CD4-positive, alpha-beta T cell (primary cell): ENCODE data around the gene INSR. TPM values are rescaled to one million over a fixed set of nuclear protein-coding genes. Genes with fewer than 3 reads are reported as not detected.

Experiments
- ATAC-seq: fragments of 200-7000 bp; cut with Tn5 transposase; one replicate; pipeline ENCODE4 v1.10.0; 2022; ENCODE audit warnings: mild to moderate bottlenecking; ENCODE audit not compliant: poor library complexity
- CTCF ChIA-PET: fragments of 350-600 bp; sonication (Branson Sonifier 250); formaldehyde crosslinking; loops from one replicate; lab custom pipeline; 2021; ENCODE audit warnings: antibody characterized with exemption, inconsistent platforms; lab: Charles Lee
- POLR2A ChIA-PET: fragments of 350-600 bp; sonication (Branson Sonifier 250); formaldehyde crosslinking; loops from one replicate; lab custom pipeline; 2021; ENCODE audit warnings: antibody characterized with exemption, inconsistent platforms; lab: Charles Lee
- DNase-seq, 14 experiments: peaks; one replicate each; pipeline ENCODE4 v3.0.0-alpha.2; 2013 to 2020; ENCODE audit warnings: mixed read lengths in 2 of 14
- H3K27ac ChIP-seq, 2 donors: one replicate each; pipeline versions ENCODE4 v1.5.1 to v1.7.0; 2013; ENCODE audit warnings: low read length in 2 of 2, low read depth in 1 of 2, mild to moderate bottlenecking in 1 of 2
- H3K27me3 ChIP-seq, 2 experiments: 1 replicate in 1 of 2; 2 replicates in 1 of 2; pipeline versions ENCODE4 v1.6.1 to v1.7.0; 2013; ENCODE audit warnings: low read length in 2 of 2, control low read depth in 1 of 2, mild to moderate bottlenecking in 1 of 2, moderate library complexity in 1 of 2; ENCODE audit not compliant: insufficient read depth in 2 of 2, control insufficient read depth in 1 of 2
- H3K36me3 ChIP-seq: one replicate; pipeline ENCODE4 v1.6.1; 2013; ENCODE audit warnings: low read length, control low read depth; ENCODE audit not compliant: insufficient read depth
- H3K4me1 ChIP-seq: one replicate; pipeline ENCODE4 v1.6.1; 2013; ENCODE audit warnings: low read length, control low read depth; ENCODE audit not compliant: insufficient read depth
- H3K4me3 ChIP-seq: one replicate; pipeline ENCODE4 v1.5.1; 2013; ENCODE audit warnings: mild to moderate bottlenecking, low read length, moderate library complexity
- H3K9me3 ChIP-seq, 2 experiments: 1 replicate in 1 of 2; 2 replicates in 1 of 2; pipeline versions ENCODE4 v1.6.1 to v1.7.0; 2013; ENCODE audit warnings: low read length in 2 of 2, mild to moderate bottlenecking in 2 of 2, control low read depth in 1 of 2, moderate library complexity in 1 of 2; ENCODE audit not compliant: control insufficient read depth in 1 of 2, insufficient read depth in 1 of 2
- H3K27ac Mint-ChIP-seq: one replicate; pipeline ENCODE4 v1.8.0; 2020; ENCODE audit warnings: mixed read lengths
- H3K27me3 Mint-ChIP-seq: one replicate; pipeline ENCODE4 v1.8.0; 2021; ENCODE audit warnings: mixed read lengths
- H3K36me3 Mint-ChIP-seq: one replicate; pipeline ENCODE4 v1.8.0; 2021; ENCODE audit warnings: low read depth, mixed read lengths
- H3K4me1 Mint-ChIP-seq: one replicate; pipeline ENCODE4 v1.8.0; 2021; ENCODE audit warnings: low read depth, mixed read lengths
- H3K4me3 Mint-ChIP-seq: one replicate; pipeline ENCODE4 v1.8.0; 2020; ENCODE audit warnings: mild to moderate bottlenecking, mixed read lengths
- H3K9me3 Mint-ChIP-seq: one replicate; pipeline ENCODE4 v1.8.0; 2020; ENCODE audit warnings: mixed read lengths
- intact Hi-C, 2 experiments: fragments of 100-400 bp; cut with DNase I in 1 of 2; cut with micrococcal nuclease in 1 of 2; formaldehyde crosslinking; loops; one replicate each; pipeline versions ENCODE4 v1.15.1 to v1.9.0; 2023 to 2025; cut with DNase I, micrococcal nuclease
- total RNA-seq, 174 experiments: library from RNA in 2 of 174; stranded (reverse) in 2 of 174; gene quantifications; one replicate each; pipeline ENCODE4 v1.2.3 and lab custom pipeline; 2021 to 2026
- TF ChIP-seq, protein P1 (sequence below): fragments of 200-600 bp; IDR thresholded peaks from one replicate; pipeline ENCODE4 v1.8.0; 2022; ENCODE audit warnings: antibody characterized with exemption, mild to moderate bottlenecking

Gene INSR
- total RNA-seq, 2 experiments from 2014 or later = 1.8 to 3.0 TPM

DNA sequence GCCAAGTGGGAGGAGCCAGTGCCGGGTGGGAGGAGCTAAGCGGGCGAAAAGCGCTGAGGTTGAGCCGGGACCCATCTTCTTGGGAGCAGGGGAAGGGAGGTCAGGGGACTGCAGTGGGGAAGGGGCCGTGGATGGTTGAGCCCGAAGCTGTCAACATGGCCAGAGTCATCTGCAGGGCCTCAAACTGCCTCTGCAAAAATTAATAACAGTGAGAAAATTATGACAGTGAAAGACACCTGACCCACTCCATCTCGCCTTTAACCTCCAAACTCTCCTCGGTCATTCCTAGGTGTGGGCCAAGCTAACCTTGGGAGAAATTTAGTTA is 194.7 kb downstream of the INSR start:
- intact Hi-C loops = no loop called here
- TF ChIP-seq, protein P1, sequence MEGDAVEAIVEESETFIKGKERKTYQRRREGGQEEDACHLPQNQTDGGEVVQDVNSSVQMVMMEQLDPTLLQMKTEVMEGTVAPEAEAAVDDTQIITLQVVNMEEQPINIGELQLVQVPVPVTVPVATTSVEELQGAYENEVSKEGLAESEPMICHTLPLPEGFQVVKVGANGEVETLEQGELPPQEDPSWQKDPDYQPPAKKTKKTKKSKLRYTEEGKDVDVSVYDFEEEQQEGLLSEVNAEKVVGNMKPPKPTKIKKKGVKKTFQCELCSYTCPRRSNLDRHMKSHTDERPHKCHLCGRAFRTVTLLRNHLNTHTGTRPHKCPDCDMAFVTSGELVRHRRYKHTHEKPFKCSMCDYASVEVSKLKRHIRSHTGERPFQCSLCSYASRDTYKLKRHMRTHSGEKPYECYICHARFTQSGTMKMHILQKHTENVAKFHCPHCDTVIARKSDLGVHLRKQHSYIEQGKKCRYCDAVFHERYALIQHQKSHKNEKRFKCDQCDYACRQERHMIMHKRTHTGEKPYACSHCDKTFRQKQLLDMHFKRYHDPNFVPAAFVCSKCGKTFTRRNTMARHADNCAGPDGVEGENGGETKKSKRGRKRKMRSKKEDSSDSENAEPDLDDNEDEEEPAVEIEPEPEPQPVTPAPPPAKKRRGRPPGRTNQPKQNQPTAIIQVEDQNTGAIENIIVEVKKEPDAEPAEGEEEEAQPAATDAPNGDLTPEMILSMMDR = no peak
- H3K4me1 Mint-ChIP-seq = peaks cover 40% of the 10 kb centered on the region
- peak overlapping the region; percentile 89 for H3K27ac Mint-ChIP-seq
- Histone ChIP-seq H3K27me3 (no peaks in the 10 kb centered on the region), H3K36me3 (no peaks in the 10 kb centered on the region), H3K4me1 (peaks cover 20% of the 10 kb centered on the region), H3K9me3 (peaks cover 13 to 15% of the 10 kb centered on the region in 2 experiments), H3K4me3 (peak overlapping the region; percentile 87), H3K27ac (peak overlapping the region; percentile 79 to 90)
- ChIA-PET POLR2A (interaction anchor here (0.6 to 3.4 kb wide), 14 partner anchors 11 to 1195 kb away, joined by 3 to 55 read pairs (median 6); partner anchors contain the start of genes ARHGEF18, GPR108, PET100 and TRAPPC5), CTCF (interaction anchor here (0.8 to 1.1 kb wide), 3 partner anchors 242 to 581 kb away, joined by 3 to 5 read pairs (median 3); partner anchors contain the start of gene TRAPPC5)
- H3K4me3 Mint-ChIP-seq = peak overlapping the region; percentile 94
- peaks cover 22% of the 10 kb centered on the region for H3K36me3 Mint-ChIP-seq
- ATAC-seq (no peak), DNase-seq (peak in 4 of 14 experiments; percentile 50 to 82 (median 58))
- H3K27me3 Mint-ChIP-seq = no peaks in the 10 kb centered on the region
- peaks cover 12% of the 10 kb centered on the region for H3K9me3 Mint-ChIP-seq

DNA sequence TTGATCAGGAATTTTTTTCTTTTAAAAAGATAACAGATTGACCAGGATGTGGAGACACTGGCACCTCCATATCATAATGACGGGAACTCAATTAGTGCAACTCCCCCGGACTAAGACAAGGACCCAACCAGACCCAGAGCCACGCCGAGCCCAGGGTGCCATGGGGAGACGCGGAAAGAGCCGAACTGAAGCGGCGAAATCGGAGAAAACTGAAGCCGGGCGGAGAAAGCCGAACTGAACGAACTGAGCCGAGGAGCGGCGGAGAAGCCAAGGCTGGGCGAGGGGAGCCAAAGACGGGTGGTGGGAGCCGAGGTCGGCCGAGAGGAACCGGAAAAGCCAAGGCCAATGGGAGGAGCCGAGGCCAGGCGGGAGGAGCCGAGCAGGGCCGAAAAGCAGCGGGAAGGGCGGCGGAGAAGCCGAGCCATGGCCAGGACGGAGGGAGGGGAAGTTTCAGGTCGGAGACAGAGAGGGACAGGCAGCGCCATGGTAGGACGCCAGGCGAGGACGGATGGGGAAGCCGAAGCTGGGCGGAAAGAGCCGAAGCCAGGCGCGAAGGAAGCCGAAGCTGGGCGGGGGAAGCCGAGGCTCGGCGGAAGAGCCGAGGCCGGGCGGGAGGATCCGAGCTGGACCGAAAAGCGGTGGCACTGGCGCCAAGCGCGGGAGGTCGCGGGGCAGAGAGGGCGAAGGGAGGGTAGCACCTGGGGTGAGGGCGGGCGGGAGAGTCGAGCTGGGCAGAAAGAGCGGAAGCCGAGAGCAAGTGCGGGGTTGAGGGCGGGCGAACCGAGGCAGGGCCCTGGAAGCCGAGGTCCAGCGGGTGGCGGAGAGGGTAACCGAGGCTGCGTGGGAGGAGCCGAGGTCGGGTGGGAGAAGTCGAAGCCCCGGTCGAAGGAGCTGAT is 195.3 kb downstream of the INSR start:
- ChIA-PET CTCF (interaction anchor here (0.8 to 1.1 kb wide), 3 partner anchors 242 to 581 kb away, joined by 3 to 5 read pairs (median 3); partner anchors contain the start of gene TRAPPC5), POLR2A (interaction anchor here (0.6 to 3.4 kb wide), 14 partner anchors 10 to 1195 kb away, joined by 3 to 55 read pairs (median 6); partner anchors contain the start of genes ARHGEF18, GPR108, PET100 and TRAPPC5)
- ATAC-seq = peak; percentile 93
- Mint-ChIP-seq H3K27me3 (no peaks in the 10 kb centered on the region), H3K36me3 (peaks cover 22% of the 10 kb centered on the region), H3K4me1 (peaks cover 40% of the 10 kb centered on the region), H3K9me3 (peaks cover 12% of the 10 kb centered on the region), H3K27ac (peak overlapping the region; percentile 89), H3K4me3 (peak overlapping the region; percentile 94)
- Histone ChIP-seq H3K27ac (peak overlapping the region; percentile 79 to 90), H3K4me3 (peak overlapping the region; percentile 87), H3K4me1 (peaks cover 20% of the 10 kb centered on the region), H3K27me3 (no peaks in the 10 kb centered on the region), H3K9me3 (peaks cover 17 to 22% of the 10 kb centered on the region in 2 experiments), H3K36me3 (no peaks in the 10 kb centered on the region)
- DNase-seq = peak; percentile 80 to 94 (median 89)
- TF ChIP-seq, protein P1 = no peak
- intact Hi-C loops = no loop called here

DNA sequence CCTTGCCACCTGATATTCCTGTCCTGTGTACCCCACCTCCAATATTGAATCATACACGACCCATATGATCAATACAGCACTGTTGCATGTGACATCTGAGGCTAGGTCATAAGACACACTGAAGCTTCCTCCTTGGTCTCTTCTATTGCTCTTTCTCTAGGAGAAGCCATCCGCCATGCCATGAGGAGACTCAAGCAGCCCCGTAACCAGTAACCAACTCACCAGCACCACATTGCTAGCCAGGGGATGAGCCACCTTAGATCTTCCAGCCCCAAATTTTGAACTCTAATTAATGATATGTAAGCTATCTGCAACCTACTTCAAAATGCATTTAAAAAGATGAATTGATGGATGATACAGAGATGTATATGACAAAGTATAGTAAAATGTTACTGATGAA is 196.1 kb downstream of the INSR start:
- CTCF ChIA-PET = interaction anchor here (0.7 kb wide), 1 partner anchor 51 kb away, joined by 3 read pairs; no protein-coding TSS in a partner anchor
- peak overlapping the region; percentile 89 for H3K27ac Mint-ChIP-seq

More for the DNA sequence above, 196.1 kb downstream of the INSR start:
- TF ChIP-seq, protein P1 = no peak
- Mint-ChIP-seq H3K36me3 (peaks cover 22% of the 10 kb centered on the region), H3K9me3 (peaks cover 12% of the 10 kb centered on the region), H3K4me3 (peak overlapping the region; percentile 94), H3K4me1 (peaks cover 40% of the 10 kb centered on the region), H3K27me3 (no peaks in the 10 kb centered on the region)
- peaks cover 21 to 30% of the 10 kb centered on the region in 2 experiments for H3K9me3 ChIP-seq
- no peaks in the 10 kb centered on the region for H3K36me3 ChIP-seq
- no peak overlapping the region for H3K27ac ChIP-seq
- no peak for ATAC-seq
- intact Hi-C loops = no loop called here
- H3K27me3 ChIP-seq = no peaks in the 10 kb centered on the region
- POLR2A ChIA-PET = interaction anchor here (2.0 to 3.4 kb wide), 3 partner anchors 9 to 251 kb away, joined by 12 to 55 read pairs (median 26); partner anchors contain the start of genes ARHGEF18 and ZNF557
- DNase-seq = no peak
- H3K4me1 ChIP-seq = peaks cover 20% of the 10 kb centered on the region
- no peak overlapping the region for H3K4me3 ChIP-seq
